Inflammatory macrophage treated with lipopolysaccharide for 4 hours (primary cell): ENCODE results near the gene FBXL22.
"Not testable (repeated sequence)": the region's sequence is repeated elsewhere in the genome, so short reads cannot be mapped to it uniquely, and the experiment has no call there.

Experiments used
- DNase-seq: peaks from one replicate; pipeline ENCODE4 v3.0.0-alpha.2; 2020

FBXL22 gene

GRCh38 chr15:63617627-63618026, 20.4 kb downstream of the FBXL22 start:
- DNase-seq: not testable (repeated sequence)

DNA sequence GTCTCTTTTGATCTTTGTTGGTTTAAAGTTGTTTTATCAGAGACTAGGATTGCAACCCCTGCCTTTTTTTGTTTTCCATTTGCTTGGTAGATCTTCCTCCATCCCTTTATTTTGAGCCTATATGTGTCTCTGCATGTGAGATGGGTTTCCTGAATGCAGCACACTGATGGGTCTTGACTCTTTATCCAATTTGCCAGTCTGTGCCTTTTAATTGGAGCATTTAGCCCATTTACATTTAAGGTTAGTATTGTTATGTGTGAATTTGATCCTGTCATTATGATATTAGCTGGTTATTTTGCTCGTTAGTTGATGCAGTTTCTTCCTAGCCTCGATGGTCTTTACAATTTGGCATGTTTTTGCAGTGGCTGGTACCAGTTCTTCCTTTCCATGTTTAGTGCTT, 23.6 kb downstream of the FBXL22 start:
- DNase-seq: not testable (repeated sequence)

DNA sequence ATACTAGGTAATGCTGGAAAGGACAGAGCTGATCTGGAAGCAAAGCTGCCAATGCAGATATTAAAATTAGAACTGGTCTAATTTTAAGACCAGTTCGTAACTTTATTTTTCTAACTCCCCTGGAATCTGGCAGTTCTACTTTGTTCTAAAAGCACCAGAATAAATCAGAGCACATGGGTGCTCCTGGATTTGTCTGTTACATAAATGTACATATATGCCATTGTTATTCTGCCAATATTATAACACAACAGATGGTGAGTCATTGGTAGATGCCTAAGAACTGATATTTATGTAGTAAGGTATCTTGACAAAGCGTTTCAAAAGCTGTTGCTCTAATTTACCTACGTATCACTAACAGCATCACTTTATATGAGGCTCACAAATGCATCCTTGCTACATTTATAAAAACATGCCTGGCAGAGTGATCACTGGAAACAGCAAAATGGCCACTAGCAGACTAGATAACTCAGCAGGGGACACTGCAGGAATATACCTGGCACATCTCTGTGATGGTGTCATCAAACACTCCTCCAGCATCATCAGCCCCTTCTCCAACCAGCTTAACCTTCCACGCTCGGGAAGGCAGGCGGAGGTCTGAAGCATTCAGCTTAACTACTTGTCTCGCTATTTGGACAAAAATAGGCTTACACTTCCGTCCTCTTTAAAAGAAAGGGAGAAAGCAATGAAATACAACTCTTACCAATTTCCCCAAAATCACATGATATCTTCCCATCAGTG, 26.2 kb downstream of the FBXL22 start:
- no peak for DNase-seq

- no peak for DNase-seq
Measured at GRCh38 chr15:63626955-63627354, 29.8 kb downstream of the FBXL22 start.

DNA sequence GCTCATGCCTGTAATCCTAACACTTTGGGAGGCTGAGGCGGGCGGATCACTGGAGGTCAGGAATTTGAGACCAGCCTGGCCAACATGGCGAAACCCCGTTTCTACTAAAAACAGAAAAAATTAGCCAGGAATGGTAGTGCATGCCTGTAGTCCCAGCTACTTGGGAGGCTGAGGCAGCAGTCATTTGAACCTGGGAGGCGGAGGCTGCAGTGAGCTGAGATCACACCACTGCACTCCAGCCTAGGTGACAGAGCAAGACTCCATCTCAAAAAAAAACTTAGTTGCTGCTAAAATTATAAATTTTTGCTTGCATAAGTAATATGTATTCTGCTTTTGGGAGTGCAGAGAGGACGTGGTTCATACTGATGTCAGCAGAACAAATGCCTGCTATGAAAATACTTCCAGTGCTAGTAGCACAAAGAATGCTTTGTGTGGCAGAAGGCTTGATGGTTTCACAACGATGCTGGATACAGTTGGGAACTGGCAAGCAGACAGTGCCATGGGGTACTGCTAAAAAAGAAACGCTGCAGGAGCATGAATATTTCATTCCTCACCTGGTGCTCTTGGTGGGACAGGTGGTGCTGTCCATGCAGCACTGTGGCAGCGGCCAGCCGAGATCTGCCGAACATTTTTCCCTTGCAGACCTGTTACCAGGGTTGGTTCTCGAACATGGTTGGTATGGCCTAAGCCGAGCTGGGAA, 31.1 kb downstream of the FBXL22 start:
- no peak for DNase-seq

DNA sequence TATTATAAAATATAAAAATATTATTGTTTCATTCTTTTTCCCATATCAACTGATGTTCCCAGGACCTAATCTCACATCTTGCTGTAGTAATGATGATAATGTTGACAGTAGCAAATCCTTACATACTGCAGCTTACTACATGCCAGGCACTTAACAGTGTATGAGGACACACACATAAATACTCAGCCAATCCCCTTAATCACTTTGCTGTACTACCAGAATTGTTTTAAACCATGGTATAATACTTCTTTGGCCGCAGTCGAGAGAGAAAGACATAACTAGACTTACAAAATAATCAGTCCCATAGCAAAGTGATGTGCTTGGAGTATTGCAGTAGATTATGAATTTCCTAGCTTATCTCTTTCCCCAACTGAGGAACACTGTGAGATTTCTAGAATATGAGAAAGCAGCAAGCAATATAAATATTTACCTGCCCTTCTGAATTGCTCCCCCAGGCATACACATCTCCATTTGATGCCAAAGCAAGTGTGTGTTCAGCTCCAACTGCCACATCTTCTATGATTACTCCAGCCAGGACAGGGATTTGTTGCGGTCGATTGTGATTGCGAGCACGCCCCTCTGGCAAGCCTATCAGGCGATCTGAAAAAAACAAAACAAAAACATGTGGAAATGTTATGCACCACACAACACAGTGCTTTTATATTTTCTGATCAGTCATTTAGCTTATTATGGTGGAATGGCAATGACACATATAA, 33.0 kb downstream of the FBXL22 start:
- no peak for DNase-seq

GRCh38 chr15:63633312-63633711, 36.1 kb downstream of the FBXL22 start:
- no peak for DNase-seq

- DNase-seq: no peak
Measured at GRCh38 chr15:63634154-63634553, 37.0 kb downstream of the FBXL22 start.

DNA sequence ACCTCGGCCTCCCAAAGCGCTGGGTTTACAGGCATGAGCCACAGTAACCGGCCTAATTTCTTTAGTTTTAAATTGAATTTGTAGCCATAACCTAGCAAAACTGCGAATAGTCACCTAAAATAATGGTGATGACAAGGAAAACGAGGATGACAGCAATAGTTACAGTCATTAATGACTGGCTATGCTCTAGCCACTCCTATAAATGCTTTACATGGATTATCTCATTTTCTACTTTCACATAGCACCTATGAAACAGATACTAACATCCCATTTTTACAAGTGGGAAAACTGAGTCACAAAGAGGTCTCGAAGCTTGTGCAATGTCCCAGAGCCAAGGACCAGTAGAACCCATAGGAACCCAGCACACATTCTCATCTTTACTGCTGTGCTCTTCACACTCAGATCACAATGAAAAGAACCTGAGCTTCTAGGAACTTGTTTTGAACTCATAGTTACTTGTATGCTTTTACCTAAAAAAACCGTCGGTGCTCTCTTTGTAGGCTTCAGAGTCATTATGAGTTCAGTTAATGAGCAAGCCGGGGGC, 39.4 kb downstream of the FBXL22 start:
- DNase-seq: no peak

DNA sequence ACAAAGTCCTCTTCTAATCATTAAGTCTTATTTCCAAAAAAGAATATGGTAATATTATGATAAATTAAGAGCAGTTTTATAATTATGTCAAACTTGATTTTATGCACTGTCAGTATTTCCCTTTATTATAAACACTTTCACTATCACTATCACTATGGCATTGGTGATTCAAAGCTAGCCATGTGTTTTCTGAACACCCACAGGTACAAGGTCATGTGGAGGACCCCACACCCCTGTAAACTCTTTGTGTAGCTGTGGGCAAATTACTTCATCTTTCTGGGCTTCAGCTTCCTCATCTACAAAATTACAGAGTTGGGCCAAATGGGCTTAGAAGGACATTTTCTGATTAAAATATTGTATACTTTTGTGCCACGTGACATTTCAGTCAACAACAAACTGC, 41.7 kb downstream of the FBXL22 start:
- DNase-seq: peak; percentile 59

DNA sequence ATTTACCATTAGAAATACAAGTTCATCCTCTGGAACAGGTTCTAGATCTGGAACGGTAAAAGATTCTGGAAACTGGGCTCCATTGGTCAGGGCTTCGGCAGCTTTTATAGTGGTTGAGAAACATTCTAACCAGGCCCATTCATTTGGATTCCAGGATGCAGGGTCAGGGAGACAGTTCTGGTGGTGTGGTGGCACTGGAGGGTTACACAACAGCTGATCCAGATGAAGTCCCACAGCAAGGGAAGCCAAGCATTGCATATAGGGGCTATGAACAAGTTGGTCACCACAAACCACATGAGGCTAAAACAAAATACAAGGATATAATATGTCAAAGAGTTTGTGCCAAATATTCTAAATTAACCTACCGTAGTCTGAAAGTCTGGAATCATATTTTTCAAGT, 43.0 kb downstream of the FBXL22 start:
- DNase-seq: no peak
